ENCODE data around the gene SPTBN5.

The SPTBN5 gene

DNA sequence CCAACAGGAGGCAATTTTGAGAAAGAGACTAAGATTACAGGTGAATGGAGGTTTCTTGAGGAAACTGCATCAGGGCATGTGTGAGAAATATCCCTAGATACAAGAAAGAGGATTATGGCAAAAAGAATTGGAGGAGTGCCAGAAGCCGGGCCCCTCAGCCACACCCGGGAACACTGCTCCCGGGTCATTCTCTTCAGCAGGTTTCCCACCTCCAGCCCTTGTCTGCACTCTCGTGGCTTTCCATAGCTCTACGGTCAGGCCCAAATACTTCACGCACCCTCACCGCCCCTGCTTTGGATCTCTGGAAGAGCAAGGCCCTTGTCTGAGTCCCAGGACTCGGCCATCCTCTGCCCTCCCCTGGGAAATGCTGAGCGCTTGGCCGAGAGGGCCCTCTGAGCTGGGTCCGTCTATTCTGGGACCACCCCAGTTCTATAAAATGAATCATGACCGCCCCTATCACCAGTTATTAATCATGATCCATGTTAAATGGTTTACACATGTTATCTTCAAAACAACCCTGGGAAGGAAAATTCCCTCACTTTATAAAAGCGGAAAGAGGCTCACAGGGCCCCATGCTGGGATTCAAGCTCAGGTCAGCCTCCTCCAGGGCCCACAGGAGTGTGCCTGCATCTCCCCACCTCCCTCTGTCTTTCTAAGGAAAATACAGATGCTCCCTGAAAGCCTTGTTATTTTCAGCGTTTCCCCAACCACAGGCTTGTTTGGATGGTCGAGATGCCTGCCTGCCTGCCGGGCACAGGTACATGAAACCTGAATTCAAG lies 38.8 kb upstream of the SPTBN5 start:
- DNase-seq (ENCODE audit: low read depth in 2 of 2) = no peak
- TF ChIP-seq, protein P1, sequence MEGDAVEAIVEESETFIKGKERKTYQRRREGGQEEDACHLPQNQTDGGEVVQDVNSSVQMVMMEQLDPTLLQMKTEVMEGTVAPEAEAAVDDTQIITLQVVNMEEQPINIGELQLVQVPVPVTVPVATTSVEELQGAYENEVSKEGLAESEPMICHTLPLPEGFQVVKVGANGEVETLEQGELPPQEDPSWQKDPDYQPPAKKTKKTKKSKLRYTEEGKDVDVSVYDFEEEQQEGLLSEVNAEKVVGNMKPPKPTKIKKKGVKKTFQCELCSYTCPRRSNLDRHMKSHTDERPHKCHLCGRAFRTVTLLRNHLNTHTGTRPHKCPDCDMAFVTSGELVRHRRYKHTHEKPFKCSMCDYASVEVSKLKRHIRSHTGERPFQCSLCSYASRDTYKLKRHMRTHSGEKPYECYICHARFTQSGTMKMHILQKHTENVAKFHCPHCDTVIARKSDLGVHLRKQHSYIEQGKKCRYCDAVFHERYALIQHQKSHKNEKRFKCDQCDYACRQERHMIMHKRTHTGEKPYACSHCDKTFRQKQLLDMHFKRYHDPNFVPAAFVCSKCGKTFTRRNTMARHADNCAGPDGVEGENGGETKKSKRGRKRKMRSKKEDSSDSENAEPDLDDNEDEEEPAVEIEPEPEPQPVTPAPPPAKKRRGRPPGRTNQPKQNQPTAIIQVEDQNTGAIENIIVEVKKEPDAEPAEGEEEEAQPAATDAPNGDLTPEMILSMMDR (IDR thresholded peaks at IDR 0.05; ENCODE audit: low read depth, low read length) = no peak
- H3K4me3 ChIP-seq (replicated peaks in 1 of 2; ENCODE audit: low read depth in 2 of 2, low read length in 2 of 2) = no peak overlapping the region

DNA sequence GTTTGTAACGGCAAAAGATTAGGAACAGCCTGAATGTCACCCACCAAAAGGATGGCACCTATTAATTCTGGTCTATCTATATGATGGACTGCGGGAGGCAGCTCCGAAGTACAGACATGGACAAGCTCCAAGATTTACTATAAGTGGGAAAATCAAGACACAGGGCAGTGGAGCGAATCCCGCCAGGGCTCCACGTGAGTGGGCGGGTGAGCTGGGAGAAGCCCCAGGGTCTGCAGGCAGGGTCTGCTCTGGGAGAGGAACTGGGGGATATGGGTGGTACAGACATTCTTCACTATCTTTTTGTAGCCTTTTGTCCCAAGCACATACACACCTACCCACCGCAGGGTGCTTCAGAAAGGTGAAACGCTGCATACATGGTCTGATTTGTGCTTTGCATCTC lies 38.2 kb upstream of the SPTBN5 start:
- TF ChIP-seq, protein P1 (IDR thresholded peaks at IDR 0.05; ENCODE audit: low read depth, low read length) = no peak
- no peak overlapping the region for H3K4me3 ChIP-seq (replicated peaks in 1 of 2; ENCODE audit: low read depth in 2 of 2, low read length in 2 of 2)
- DNase-seq (ENCODE audit: low read depth in 2 of 2) = no peak

DNA sequence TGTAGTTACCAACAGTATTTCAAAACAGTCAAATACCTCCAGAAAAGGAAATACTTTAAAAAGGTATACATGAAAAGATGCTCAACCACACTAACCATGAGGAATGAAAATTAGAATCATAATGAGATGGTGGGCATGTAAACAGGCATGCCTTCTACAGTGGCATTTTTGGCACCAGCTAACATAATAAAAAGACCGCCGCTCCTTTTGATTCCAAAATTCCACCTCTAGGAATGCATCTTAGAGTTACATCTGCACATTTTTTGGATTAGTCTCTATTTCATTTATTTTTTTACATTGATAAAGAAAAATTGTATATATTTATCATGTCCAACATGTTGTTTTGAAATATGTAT lies 37.0 kb upstream of the SPTBN5 start:
- no peak for DNase-seq (ENCODE audit: low read depth in 2 of 2)
- TF ChIP-seq, protein P1 (IDR thresholded peaks at IDR 0.05; ENCODE audit: low read depth, low read length) = no peak
- H3K4me3 ChIP-seq (replicated peaks in 1 of 2; ENCODE audit: low read depth in 2 of 2, low read length in 2 of 2) = no peak overlapping the region

DNA sequence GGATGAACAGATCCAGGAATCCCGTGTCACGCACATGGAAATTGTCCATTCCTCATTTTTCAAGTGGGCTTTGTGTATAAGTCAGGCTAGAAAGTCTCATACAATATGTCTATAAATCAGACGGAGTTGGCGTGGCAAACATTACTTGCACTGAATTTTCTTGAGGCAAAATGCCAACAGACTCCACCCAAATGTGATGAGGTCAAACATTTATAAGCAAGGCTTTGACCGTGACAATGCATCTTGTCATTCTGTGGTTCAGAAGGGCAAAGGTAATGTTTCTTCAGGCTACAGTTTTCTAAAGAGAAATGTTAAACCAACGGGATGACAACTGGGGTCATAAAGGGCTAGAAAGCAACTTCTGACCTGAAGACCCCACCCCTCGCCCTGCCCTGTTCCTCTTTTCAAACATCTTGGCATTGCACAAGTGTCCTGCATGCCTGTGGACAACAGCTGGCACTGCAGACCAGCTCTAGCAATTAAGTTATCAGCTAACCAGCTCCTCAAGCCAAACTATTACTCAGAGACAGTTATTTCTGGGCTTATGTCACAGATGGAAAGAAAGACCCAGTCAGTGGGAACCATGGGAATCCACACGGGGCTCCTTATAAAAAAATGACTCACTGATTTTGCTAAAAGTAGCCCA lies 36.5 kb upstream of the SPTBN5 start:
- TF ChIP-seq, protein P1 (IDR thresholded peaks at IDR 0.05; ENCODE audit: low read depth, low read length) = peak; percentile 27
- DNase-seq (ENCODE audit: low read depth in 2 of 2) = peak; percentile 92 to 95
- H3K4me3 ChIP-seq (replicated peaks in 1 of 2; ENCODE audit: low read depth in 2 of 2, low read length in 2 of 2) = no peak overlapping the region

DNA sequence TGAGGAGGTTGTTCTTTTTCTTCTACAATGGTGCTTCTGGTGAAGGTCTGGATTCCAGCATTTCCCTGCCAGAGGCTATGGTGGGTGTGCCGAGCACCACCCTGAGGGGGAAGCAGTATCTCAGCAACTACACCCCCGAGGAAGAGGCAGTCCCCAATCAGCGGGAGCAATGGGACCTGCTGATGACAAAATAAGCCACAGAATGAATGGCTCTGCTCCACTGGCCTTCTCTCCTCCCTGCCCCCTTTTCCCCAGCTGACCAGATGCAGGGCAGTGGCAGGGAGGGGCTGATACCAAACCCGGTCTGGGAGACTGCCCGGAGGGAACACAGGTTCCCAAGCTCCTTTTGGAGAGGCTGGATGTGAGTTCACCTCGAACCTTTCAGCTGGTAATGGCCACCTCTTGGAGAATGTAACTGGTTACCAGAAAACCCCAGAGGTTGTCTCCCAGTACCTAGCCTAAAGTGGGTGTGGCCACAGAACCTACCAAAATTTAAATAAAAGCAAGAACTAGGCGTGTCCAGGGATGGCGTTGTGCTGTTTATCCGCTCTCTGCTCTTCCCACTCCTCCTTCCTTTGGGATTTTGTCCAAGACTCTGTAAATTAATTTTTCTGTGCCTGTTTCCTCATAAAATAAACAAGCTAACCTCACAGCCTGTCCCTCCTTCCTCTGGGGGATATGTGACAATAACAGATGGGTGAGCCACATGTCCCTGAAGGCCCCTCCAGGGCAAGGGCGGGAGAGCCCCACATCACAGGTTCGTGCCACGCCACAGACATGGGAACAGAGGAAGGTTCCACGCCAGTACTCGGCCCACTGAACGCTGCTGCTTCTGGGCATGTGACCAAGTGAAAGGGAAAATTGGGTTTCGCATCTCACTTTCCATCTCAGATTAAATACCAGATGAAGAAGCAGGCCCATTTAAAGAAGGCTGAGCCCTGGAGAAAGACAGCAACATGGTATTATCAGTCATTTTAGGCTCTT lies 35.1 kb upstream of the SPTBN5 start:
- TF ChIP-seq, protein P1 (IDR thresholded peaks at IDR 0.05; ENCODE audit: low read depth, low read length) = no peak
- DNase-seq (ENCODE audit: low read depth in 2 of 2) = no peak
- H3K4me3 ChIP-seq (replicated peaks in 1 of 2; ENCODE audit: low read depth in 2 of 2, low read length in 2 of 2) = no peak overlapping the region

DNA sequence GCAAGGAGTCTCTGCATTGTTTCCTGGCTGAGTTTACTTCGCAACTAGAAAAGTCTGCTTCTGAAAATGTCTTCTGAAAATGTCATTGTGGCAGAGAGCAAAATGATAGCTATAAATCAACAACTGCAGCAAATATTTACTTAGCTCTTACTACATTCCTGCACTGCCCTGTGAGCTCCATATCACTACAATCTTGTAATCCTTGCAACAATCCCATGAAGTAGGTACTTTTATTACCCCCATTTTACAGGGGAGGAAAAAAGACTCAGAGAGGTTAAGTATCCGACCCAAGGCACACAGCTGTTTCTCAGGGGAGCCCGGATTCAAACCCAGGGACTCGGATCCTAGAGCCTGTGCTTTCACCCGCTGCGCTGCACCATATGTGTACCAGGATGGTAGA lies 34.2 kb upstream of the SPTBN5 start:
- no peak for DNase-seq (ENCODE audit: low read depth in 2 of 2)
- TF ChIP-seq, protein P1 (IDR thresholded peaks at IDR 0.05; ENCODE audit: low read depth, low read length) = no peak
- H3K4me3 ChIP-seq (replicated peaks in 1 of 2; ENCODE audit: low read depth in 2 of 2, low read length in 2 of 2) = no peak overlapping the region
